ENCODE measurements around the gene UBE3B.

GRCh38 chr12:109540526-109541412 is 63.3 kb downstream of the UBE3B start:
- TF ChIP-seq CTCF (IDR thresholded peaks at IDR 0.05) (no peak), POLR2A (IDR thresholded peaks at IDR 0.05) (no peak)
